Kidney glomerular epithelial cell (primary cell): Measurements from ENCODE around the gene PGBD5.

Experiments used
- DNase-seq: peaks from one replicate; lab custom pipeline; 2025; lab: John Stamatoyannopoulos, UW

PGBD5 gene

DNA sequence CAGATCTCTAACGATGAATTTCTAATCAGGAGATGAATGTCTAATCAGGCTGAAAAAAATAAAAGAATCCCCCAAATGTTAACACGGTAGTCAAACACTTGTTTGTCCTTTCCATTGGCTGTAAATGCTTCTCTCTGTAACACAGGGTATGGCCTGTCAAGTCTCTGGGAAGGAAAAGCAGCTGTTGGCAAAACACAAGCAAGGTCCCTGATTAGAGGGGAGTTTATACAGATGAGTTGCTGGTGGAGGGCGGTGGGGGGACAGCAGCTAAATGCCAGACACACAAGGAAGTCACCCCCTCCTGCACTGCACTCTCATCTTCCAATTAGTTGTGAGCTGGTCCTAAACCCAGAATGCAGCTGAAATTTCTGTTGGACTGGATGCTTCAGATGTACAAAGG is 51.0 kb downstream of the PGBD5 start:
- DNase-seq = no peak

DNA sequence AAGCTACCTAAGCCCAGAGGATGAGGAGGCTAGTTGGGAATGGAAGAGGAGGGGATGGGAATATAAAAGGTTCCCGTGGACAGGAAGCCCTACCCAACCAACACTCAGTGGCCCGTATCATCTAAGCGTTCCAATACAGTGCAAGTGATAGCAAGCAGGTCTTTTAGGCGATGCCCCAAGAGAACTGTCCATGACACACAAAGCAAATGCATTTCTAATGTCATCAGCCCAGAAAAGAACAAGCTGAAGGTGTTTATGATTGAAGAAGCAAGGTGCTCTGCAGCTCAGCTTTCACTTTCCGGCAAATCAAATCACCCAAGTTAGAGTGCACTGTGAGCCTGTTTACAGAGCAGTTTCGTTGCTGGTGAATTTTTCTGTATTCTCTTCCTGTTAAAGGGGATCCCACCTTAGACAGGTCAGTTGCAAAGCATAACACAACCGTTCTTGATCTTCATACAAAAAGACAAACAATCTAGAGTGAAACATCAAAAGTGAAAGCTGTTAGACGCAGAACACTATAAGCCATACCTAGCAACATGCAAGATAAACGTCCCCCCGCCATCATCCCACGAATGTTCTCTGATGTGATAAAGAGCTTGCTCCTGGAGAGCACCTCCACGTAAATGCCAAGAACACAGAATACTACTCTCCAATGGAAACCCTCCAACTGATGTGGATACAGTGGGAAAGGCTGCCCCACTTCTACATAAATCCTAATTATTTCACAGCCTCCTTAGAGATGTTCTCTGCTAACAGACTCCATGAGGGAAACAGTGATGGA is 54.0 kb downstream of the PGBD5 start:
- no peak for DNase-seq

DNA sequence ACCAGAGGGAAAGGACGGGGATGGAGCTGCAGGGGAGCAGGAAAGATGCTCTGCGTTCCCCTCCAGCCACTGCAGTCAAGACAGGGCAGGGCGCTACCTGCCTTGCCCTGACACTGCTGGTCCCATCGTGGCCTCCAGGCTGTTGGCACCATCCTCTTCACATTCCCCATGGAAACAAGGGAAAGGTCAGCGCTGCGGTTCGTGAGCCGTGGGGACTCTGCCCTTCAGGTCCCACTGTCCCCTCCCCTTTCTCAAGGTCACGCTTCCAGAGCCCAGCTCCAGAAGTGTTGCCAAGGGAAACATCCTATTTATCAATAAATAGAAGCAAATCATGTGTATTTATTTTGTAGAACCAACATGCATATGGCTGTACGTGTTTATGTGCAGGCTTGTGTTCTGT is 56.0 kb downstream of the PGBD5 start:
- DNase-seq = no peak

DNA sequence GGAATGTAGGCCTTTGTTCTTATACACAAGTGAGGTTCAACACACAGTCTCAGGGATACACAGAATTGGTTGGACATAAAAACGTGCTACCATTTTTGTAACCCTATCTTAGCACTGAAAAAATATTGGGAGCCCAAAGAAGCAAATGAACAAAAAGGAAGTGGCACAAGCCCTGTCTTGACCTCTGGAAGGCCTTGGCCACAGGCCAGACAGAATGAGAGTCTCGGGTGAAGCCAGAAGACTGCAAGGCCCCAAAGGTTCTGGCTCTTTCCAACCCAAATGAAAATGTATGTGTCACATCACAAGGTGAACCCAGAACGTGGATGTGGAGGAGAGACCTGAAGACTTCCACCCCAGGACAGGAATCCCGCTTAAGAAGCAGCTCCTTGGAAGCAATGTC is 57.3 kb downstream of the PGBD5 start:
- DNase-seq = no peak

DNA sequence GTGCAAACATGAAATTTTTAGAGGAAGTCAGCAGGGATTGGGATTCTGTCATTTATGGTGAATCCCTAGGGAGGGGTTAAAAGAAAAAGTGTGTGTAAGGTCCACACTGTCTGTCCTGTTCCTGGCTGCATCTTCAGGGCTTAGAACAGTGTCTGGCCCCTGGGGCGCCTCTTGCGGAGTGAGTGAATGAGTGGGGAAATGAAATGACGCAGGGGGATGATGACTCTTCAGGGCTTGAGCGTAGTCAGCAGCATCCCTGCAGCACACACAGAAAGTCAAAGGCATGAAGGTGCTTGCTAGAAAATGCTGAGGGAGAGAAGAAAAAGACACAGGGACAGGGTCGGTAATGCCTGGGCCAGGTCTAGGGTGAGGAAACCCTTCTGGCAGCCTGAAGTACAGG is 57.8 kb downstream of the PGBD5 start:
- no peak for DNase-seq

DNA sequence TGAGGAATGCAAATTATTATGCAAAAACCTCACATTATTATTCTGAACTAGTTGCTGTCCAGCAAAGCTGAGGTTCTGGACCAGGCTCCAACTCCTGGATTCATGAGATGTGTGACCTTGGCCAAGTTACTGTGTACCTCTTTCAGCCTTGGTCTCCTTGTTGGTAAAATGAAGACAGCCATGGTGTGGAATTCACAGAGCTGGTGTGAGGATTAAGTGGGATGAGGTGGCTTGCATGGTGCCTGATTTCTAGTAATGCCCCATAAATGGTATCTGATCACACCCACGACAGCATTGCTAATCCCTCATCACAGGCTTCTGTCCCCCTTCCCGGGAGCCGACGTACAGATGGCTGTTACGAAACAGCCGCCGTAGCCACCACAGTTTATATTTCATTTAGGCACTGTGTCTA is 59.6 kb downstream of the PGBD5 start:
- DNase-seq = no peak

DNA sequence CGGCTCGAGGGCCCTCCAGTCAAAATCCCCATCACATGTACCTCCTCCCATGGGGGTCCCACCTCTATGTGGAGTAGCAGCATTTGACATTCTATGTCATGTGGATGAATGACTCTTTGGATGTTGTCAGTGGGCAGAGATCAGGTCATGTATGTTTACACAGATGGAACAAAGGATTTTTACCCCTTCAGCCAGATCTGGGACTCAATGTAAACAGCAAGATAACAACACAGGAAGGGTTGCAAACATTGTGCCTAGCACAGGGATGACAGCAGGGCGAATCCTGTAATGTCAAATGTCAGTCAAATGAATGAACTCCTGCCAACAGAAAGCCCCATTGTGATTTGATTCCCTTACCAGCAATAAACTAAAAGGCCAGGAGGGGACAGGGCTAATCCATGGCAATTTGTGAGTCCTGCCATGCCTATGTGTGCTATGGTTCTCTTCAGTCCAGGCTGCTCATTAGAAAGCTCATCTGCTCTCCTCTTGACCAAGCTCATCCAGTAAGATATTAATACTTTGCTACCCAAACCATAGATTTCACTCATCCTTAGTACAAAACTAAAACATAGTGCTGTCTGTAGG is 60.3 kb downstream of the PGBD5 start:
- DNase-seq = no peak

DNA sequence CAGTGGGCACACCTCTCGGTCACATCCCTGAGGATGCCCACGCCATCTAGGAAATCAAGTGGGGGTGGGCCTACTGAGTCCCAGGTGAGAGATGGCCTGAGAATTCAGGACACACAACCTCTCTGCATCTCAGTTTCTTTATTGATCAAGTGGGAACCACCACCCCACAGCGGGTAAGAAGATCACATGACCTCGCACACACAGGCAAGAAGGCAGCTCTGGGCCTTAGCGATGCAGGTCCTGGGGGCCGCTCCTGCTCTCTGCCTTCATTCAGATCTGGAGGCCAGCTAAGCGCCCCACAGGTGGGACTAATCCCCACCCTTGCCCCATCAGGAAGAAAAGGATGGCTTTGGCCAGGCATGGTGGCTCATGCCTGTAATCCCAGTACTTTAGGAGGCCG is 63.2 kb downstream of the PGBD5 start:
- DNase-seq = no peak

DNA sequence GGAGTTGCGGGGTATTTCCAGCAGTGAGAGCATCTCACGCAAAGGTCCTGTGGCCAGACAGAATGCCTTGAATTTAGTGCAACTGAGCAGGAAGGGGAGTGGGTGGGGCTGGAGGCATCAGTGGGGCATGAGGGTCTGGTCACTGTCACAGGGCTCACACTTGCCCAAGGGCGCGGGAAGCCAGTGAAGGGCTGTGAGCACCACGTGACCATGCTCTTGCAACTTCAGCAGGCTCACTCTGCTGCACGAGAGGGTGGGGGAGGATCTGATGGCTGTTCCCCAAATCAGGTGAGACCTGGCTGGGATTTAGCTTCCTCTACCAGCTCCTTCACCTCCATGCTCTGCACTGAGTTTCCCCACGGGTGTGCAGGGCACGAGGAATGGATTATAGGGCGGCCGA is 64.2 kb downstream of the PGBD5 start:
- DNase-seq = no peak

DNA sequence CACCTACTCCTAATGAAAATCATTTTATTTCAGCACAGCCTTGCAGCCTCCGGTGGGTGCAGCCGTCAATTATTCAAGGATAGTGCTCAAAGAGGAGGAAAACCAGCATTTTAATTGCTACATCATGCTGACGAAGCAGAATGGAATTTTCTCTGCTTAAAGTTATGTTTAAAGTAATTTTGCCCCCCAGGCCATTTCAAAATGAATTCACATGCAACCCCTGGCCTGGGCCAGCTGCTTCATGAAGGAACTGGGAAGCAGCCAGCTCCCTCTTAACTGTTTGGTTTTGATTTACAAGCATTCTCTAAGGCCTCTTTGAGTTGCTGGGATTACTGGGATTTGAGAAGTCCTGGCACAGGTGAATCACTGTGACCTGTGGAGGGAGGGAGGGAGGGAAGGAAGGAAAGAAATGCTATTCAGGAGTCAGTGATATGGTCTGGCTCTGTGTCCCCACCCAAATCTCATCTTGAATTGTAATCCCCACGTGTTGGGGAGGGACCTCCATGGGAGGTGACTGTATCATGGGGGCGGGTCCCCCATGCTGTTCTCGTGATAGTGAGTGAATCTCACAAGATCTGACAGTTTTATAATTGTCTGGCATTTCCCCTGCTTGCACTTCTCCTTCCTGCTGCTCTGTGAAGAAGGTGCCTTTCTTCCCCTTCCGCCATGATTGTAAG is 66.0 kb downstream of the PGBD5 start:
- DNase-seq = no peak

DNA sequence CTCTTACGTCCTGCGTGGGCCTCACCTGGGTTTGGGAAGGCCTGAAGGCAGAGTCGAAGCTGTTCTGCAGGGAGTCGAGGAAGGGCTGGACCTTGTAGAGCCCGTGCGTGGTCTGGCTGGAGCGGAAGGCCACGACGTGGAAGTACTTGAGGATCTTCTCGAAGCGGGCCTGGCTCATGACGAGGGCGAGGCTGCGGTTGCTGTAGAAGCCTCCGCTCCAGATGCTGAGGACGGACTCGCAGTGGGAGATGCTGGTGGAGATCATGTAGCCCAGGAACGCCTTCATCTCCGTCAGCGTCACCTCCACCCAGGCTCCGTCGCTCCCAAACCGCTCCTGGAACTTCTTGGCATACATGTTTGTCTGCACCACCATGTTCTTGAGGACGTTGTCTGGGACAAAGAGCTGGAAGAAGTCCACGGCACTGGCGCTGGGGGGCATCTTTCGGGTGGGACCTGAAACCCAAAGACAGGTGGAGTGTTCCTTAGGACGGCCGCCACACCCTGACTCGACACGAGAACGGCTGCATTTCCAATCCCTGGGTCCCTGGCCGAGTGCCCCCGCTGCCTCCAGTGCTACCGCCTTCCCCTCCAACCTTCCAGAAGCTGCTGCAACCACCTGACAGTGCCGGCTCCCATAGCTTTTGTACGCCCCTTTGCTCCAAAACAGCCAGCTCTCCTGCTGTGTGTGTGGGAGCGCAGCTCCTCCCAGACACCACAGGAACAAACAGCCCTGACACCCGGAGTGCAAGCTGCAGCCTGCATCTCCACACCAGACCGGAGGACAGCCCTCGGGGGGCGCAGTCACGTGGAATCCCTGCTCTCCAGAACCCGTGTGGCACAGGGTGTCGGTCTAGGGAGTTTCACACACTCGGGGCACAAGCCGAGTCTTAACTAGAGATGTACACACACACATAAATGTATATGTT is 69.0 kb downstream of the PGBD5 start:
- DNase-seq = no peak

DNA sequence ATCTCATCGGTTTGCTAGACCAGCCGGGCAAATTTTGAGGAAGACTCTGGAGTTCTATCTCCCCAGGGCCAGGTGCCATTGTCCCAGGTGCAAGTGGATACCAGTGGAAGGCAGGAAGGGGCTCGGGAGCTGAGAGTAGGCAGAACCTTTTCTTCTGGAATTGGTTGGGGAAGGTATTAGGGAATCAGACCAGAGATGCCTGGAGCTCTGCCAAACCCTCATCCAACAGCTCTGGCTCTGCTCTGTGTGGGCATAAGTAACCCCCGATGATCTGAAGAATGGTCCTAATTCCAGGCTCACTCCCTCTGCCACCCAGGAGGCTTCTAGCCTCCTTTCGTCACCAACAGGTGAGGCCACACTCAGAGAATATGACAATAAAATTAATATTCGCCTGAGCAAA is 69.9 kb downstream of the PGBD5 start:
- no peak for DNase-seq

DNA sequence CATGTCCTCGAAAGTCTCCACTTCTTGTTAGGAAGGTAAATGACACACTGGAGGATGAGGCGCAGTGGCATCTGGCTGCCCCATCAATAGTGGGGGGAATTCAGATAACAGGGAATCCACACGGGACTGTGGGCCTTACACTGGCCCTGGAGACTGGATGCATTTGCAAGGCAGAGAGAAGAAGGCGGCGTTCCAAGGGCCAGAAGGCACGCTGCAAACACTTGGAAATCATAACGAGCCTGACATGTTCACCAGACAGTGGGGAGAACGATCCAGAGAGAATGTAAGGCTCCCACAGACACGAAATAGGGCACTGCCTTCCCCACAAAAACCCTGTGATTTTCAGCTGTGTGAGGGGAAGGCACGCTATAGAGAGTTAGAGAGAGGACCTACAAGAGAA is 70.5 kb downstream of the PGBD5 start:
- DNase-seq = no peak

DNA sequence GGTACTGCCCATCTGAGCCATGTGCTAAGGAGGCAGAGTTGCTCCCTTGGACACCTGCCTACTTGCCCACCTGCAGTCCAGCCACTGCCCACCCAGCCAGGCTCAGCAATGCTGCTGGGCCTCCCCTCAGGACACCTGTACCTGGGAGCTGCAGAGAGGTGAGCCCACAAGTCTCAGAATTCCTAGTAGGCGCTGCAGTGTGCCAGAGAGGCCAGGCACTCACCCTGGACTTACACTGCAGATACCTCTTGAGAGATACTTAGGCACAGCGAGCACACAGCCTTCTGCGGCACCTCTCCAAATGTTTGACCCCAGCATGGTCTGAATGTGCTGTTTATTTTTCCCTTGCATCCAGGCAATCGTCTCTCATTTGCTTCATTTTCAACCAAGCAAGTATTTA is 71.0 kb downstream of the PGBD5 start:
- no peak for DNase-seq

DNA sequence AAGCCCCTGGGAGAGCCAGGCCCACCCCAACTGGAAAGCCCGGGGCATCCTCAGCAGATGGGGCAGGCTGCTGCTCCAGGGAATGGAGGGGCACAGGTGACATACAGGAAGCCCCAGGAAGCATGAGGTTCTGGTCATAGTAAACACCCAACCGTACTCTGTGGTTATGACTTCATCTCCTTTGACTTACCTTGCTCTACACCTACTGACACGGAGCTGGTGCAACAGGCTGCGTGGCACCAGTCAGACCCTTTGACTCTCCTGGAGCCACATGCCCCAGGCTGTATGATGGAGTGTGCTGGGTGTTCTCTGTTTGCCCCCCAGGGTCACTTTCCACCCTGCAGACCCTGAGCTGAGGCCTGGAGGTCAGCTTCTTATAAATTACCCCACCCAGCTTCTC is 72.1 kb downstream of the PGBD5 start:
- DNase-seq = no peak

DNA sequence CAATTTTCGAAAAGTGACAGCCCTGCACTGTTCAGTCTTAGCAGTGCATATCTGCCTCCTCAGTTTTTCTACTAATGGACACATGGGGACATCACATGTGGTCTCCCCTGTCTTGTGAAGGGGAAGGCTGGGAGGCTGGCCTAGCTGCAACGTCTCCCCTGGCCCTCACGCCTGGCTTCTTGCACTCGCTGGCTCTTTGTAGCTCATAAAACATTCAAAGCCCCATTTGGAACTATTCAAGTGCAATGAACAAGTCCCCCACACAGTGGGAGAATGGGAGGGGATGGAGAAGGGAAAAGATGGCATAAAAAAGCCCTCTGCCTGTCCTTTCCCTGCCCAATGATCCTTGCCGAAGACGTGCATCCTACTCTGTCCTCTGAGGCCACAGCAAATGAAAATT is 73.6 kb downstream of the PGBD5 start:
- no peak for DNase-seq

DNA sequence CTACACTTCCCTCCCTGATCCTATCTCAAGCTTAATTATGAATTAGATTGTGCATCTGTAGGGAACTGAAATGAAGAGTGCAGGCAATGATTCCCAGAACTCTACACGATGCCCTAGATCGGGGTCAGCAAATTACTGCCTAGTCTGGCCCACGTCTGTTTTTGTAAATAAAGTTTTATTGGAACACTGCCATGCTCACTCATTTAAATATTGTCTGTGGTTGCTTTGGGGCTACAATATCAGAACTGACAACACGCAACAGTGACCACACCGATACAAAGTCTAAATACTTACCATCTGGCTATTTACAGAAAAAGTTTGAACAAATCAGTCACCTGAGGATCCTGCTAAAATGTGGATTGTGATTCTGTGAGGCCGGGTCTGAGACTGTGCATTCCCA is 74.1 kb downstream of the PGBD5 start:
- no peak for DNase-seq

DNA sequence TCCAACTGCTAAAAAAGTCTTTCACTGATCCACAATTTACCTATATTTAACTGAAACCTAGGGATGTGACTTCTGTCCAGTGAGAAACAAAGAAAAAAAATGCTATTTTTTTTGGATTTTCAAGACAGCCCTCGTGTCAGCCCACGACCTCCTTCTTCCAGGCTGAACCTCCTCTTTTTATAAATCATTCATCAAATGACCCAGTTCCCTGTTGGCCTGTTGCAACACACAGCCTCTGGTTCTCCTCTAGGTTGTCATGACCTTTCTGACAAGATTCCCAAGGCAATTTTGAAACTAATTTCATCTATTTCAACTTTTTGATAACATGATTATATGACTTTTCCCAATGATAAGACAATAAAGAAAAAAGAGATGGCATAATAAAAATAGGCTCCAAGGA is 74.6 kb downstream of the PGBD5 start:
- no peak for DNase-seq

DNA sequence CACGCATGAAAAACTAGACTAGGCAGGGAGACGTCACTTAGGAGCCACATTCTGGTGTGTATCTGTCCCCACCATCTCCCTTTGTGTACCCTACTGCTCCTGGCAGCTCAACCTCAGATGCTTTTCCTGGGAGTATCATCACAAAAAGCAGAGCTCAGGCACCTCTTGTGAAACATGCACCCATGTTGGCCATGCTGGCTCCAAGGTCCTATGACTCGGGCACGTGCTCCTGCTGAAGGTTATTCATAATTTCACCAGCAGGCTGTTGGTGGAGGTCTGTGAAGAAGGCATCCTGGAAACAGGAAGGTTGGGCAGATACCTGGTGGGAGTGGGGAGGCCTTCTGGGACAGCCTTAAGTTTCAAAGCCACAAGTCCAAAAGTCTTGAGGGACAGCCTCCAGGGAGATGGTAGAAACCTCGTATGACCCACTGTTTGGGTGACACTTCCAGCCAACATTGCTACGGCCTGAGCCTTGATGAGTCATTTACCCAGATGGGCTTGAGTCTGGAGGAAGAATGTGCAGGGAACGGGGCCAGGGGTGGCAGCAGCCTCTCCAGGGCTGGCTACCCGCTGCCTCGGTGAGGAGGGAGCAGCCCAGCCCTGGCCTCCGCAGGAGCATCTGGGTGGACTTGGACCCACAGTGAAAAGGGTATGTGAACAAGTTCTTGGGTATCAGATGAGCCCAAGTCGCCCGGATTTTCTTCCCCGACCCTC is 75.8 kb downstream of the PGBD5 start:
- DNase-seq = no peak

DNA sequence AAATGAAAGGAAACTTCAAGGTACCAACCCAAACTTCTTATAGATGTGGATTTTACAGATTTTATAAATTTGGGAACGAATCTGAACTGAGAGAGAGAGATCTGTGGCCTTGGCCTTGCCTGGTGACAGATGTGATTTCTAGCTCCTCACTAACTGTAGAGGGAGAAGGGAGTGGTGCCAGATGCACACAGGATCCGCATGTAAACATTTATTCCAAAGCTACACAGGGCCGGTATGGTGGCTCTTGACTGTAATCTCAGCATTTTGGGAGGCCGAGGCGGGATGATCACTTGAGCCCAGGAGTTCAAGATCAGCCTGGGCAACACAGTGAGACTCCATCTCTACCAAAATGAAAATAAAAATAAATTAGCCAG is 77.1 kb downstream of the PGBD5 start:
- DNase-seq = no peak

DNA sequence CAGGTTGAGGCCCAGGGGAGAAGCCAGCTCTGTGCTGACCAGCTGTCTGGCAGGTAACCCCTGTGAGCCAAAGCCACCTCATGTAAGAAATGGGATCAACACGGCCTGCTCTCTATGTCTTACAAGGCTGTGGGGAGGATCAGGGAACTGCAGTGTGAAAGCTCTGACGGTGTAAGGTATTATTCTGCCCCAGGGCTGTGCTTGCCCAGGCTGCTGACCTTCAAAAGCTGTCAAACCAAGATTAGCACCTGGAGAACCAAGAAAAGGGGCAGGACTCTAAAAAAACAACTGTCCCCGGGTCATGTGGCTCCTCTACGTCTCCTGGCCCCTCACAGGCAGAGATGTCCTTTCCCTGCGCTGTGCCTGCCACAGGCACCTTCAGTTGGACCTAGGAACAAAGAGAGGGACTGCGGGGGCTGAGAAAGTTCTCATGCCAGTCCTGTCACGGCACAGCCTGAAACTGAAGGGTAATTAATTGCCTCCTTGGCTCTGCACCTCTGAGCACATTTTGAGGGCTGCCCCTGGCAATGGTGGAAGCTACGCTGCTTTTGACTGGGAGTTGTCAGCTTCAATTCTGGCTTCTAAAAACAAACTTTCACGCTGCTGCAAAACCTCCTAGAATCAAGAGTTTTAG is 77.6 kb downstream of the PGBD5 start:
- DNase-seq = no peak
